ENCODE data around the gene ZFP91.

ZFP91 gene

GRCh38 chr11:58632510-58632909 is 53.6 kb downstream of the ZFP91 start:
- no peak for DNase-seq

- DNase-seq = peak; percentile 24
Observed at GRCh38 chr11:58636587-58636986, 57.7 kb downstream of the ZFP91 start.

GRCh38 chr11:58637371-58637770 is 58.5 kb downstream of the ZFP91 start:
- DNase-seq = no peak

- no peak for DNase-seq
Observed at GRCh38 chr11:58639103-58639502, 60.2 kb downstream of the ZFP91 start.

GRCh38 chr11:58639669-58640068 is 60.8 kb downstream of the ZFP91 start:
- DNase-seq = no peak

GRCh38 chr11:58640386-58641023 is 61.6 kb downstream of the ZFP91 start:
- DNase-seq = peak; percentile 19

GRCh38 chr11:58641341-58641740 is 62.5 kb downstream of the ZFP91 start:
- no peak for DNase-seq

- no peak for DNase-seq
Observed at GRCh38 chr11:58641803-58642581, 63.1 kb downstream of the ZFP91 start.

- no peak for DNase-seq
Observed at GRCh38 chr11:58645854-58646253, 67.0 kb downstream of the ZFP91 start.

GRCh38 chr11:58647141-58647699 is 68.4 kb downstream of the ZFP91 start:
- DNase-seq = no peak

- DNase-seq = no peak
Observed at GRCh38 chr11:58647866-58648265, 69.0 kb downstream of the ZFP91 start.

GRCh38 chr11:58649623-58650022 is 70.8 kb downstream of the ZFP91 start:
- DNase-seq = no peak

GRCh38 chr11:58650496-58650895 is 71.6 kb downstream of the ZFP91 start:
- DNase-seq = no peak

GRCh38 chr11:58652726-58653280 is 73.9 kb downstream of the ZFP91 start:
- no peak for DNase-seq

GRCh38 chr11:58654079-58654907 is 75.4 kb downstream of the ZFP91 start:
- peak; percentile 92 for DNase-seq

GRCh38 chr11:58654908-58655296 is 76.0 kb downstream of the ZFP91 start:
- no peak for DNase-seq

GRCh38 chr11:58656348-58656747 is 77.5 kb downstream of the ZFP91 start:
- no peak for DNase-seq

GRCh38 chr11:58658623-58659022 is 79.8 kb downstream of the ZFP91 start:
- no peak for DNase-seq

GRCh38 chr11:58659404-58659803 is 80.5 kb downstream of the ZFP91 start:
- no peak for DNase-seq

- DNase-seq = no peak
Observed at GRCh38 chr11:58659910-58660570, 81.2 kb downstream of the ZFP91 start.
